Mucosa of descending colon (tissue), 3 donors: Measurements from ENCODE around the gene PTPRD. TPM values are rescaled to one million over a fixed set of nuclear protein-coding genes. Genes with fewer than 3 reads are reported as not detected.
A peak's percentile ranks its signal among the peaks of the same experiment; 100 is the strongest.

Experiments
- ATAC-seq: fragments of 200-7000 bp; cut with Tn5 transposase; one replicate; pipeline ENCODE4 v1.9.1; 2020; ENCODE audit warnings: mild to moderate bottlenecking, moderate library complexity
- DNase-seq, 3 donors: peaks; one replicate each; pipeline ENCODE4 v3.0.0-alpha.2; 2020
- H3K36me3 ChIP-seq: fragments of 200-600 bp; one replicate; pipeline ENCODE4 v1.8.0; 2021; ENCODE audit warnings: low read depth, mild to moderate bottlenecking
- H3K4me1 ChIP-seq: fragments of 200-600 bp; one replicate; pipeline ENCODE4 v1.8.0; 2021; ENCODE audit warnings: low read depth, mild to moderate bottlenecking
- H3K4me3 ChIP-seq: fragments of 200-600 bp; one replicate; pipeline ENCODE4 v1.8.0; 2021; ENCODE audit warnings: mild to moderate bottlenecking
- H3K9me3 ChIP-seq: fragments of 200-600 bp; one replicate; pipeline ENCODE4 v1.8.0; 2021; ENCODE audit warnings: mild to moderate bottlenecking
- CTCF ChIP-seq: fragments of 200-600 bp; IDR thresholded peaks from one replicate; pipeline ENCODE4 v1.8.0; 2022; ENCODE audit warnings: antibody characterized with exemption, mild to moderate bottlenecking
- intact Hi-C, 2 donors: fragments of 100-400 bp; cut with DNase I in 1 of 2; cut with micrococcal nuclease in 1 of 2; formaldehyde crosslinking; loops; one replicate each; pipeline versions ENCODE4 v1.11.0 to v1.11.1; 2022; cut with DNase I, micrococcal nuclease
- total RNA-seq, 3 donors: library from RNA; stranded (reverse); fragmentation: NEBNext Ultra II Directional in 2 of 3; extraction: Animal tissue kit (Norgen Biotek cat#: 25700) in 2 of 3; gene quantifications; one replicate each; pipeline versions ENCODE4 v1.2.1 to v1.2.4, GENCODE V29; 2021 to 2023
- donor health status: DM: no; HTN: no; CAD: no; lungs with moderate emphysema.
- donor health status: DM: no; HTN: no; CAD: no.
- donor health status: DM: no; HTN: yes; CAD: no.

Gene PTPRD
- total RNA-seq, 3 donors from 2014 or later, result 52.7 to 128 (median 113) TPM

DNA sequence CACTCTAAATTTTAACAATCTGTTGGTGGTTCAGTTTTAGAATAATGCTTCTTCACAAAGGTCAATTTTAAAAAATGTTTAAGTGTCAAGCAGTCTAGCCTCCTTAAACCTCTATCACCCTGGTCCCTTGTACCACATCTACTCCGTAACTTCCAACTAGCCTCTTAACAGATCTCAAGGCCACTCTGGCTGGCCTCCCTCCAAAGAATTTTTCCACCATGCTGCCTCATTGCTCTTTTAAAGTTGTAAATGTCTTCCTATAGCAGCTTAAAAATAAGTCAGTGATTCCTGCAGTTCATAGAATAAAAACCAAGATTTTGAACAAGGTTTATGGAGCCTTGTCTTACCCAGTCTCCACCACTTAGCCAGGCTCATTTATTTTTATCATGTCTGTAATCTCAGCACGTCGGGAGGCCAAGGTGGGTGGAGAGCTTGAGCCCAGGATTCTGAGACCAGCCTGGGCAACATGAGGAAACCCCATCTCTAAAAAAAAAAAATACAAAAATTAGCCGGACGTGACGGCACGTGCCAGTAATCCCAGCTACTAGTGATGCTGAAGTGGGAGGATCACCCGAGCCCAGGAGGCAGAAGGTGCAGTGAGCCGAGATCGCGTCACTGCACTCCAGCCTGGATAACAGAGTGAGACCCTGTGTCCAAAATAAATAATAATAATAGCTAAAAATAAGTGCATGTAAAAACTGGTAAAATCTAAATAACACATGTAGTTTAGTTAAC lies 1888.4 kb downstream of the PTPRD start:
- intact Hi-C loops, result no loop called here
- H3K4me1 ChIP-seq, result no peaks in the 10 kb centered on the region
- no peak overlapping the region for H3K4me3 ChIP-seq
- H3K9me3 ChIP-seq, result no peaks in the 10 kb centered on the region
- DNase-seq, result no peak
- H3K36me3 ChIP-seq, result no peaks in the 10 kb centered on the region
- TF ChIP-seq CTCF, result no peak
- no peak for ATAC-seq

- intact Hi-C loops, result no loop called here
- no peaks in the 10 kb centered on the region for H3K4me1 ChIP-seq
- ATAC-seq, result peak; percentile 36
Observed at GRCh38 chr9:8723195-8723594, 1889.6 kb downstream of the PTPRD start.

DNA sequence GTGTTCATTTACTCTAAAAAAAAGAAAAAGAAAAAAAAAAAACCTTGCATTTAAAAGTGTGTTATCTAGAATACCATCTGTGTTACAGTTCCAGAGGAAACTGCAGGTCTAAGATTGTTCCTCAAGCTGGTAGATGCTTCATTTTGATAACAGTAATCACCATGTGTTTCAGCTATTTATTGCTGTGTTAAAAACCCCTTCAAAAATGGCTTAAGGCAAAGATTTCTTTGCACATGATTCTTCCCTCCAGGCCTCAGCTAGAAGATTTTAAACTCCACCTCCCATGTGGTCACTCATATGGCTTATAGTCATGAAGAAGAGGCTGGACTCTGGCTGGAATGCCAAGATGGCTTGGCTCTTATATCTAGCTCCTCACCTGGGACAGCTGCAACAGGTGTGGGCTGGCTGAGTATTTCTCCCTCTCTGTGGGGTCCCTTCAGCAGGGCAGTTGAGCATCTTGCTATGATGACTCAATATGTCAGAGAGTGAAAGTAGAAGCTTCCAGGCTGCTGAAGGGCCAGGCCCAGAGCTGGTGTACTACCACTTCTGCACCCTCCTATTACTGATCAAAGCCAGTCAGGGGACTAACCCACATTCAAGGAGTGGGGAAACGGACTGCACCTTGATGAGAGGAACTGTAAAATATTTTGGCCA lies 1892.8 kb downstream of the PTPRD start:
- Histone ChIP-seq H3K4me1 (no peaks in the 10 kb centered on the region), H3K9me3 (no peaks in the 10 kb centered on the region), H3K4me3 (no peak overlapping the region), H3K36me3 (no peaks in the 10 kb centered on the region)
- ATAC-seq (no peak), DNase-seq (no peak)
- no peak for TF ChIP-seq CTCF
- intact Hi-C loops, result no loop called here

More at GRCh38 chr9:8723195-8723594, 1889.6 kb downstream of the PTPRD start:
- no peak for TF ChIP-seq CTCF
- Histone ChIP-seq H3K36me3 (no peaks in the 10 kb centered on the region), H3K4me3 (no peak overlapping the region), H3K9me3 (no peaks in the 10 kb centered on the region)
- no peak for DNase-seq

- Histone ChIP-seq H3K36me3 (no peaks in the 10 kb centered on the region), H3K4me3 (no peak overlapping the region), H3K9me3 (no peaks in the 10 kb centered on the region), H3K4me1 (no peaks in the 10 kb centered on the region)
- TF ChIP-seq CTCF, result no peak
- ATAC-seq (peak; percentile 30), DNase-seq (no peak)
- intact Hi-C loops, result no loop called here
Observed at GRCh38 chr9:8718121-8718725, 1894.6 kb downstream of the PTPRD start.

GRCh38 chr9:8717146-8717545 lies 1895.7 kb downstream of the PTPRD start:
- H3K4me3 ChIP-seq, result no peak overlapping the region
- intact Hi-C loops, result no loop called here
- no peaks in the 10 kb centered on the region for H3K4me1 ChIP-seq
- no peaks in the 10 kb centered on the region for H3K36me3 ChIP-seq
- no peaks in the 10 kb centered on the region for H3K9me3 ChIP-seq
- DNase-seq (no peak), ATAC-seq (no peak)
- TF ChIP-seq CTCF, result no peak
